GM18526 (cell line): ENCODE data around the gene GPR143.

ENCODE experiments used
- POLR2A ChIP-seq: IDR thresholded peaks from 3 replicates; pipeline ENCODE4 v1.6.1; 2011; ENCODE audit not compliant: insufficient read length; ENCODE audit errors: extremely low read depth

GPR143 gene

GRCh38 chrX:9784332-9784731, 18.7 kb upstream of the GPR143 start:
- no peak for TF ChIP-seq POLR2A

DNA sequence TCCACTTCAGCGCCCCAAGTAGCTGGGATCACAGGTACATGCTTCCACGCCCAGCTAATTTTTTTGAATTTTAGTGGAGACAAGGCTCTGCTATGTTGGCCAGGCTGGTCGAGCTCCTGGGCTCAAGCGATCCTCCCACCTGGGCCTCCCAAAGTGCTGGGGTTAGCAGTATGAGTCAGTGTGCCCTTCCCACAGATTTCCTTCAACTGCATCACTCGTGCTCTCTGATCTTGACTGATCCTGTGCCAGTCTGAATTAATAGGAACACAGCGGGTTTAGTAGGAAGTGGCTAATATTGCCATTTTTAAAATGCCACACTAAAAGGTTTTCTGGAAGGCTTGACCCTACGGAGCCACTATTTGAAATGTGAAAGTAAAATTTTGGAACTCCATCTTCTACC, 16.3 kb upstream of the GPR143 start:
- TF ChIP-seq POLR2A, result no peak

DNA sequence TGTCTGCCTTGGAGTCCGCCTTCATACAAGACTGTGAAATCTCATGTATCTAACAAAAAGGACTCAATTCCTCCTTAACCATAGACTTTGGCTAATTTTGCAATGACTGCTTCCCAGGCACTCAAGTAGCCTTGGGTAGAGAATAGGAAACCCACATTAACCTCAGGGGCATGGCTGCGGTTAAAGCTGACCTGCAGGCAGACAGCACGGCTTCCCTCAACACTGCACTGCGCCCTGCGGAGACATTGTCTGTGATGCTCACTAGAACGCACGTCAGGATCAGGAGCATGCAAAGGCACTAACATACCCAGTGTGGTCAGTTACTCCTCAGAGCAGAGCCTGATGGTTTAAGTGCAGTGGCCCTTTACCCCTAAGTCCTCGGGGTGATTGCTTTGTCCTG, 10.3 kb upstream of the GPR143 start:
- no peak for TF ChIP-seq POLR2A

DNA sequence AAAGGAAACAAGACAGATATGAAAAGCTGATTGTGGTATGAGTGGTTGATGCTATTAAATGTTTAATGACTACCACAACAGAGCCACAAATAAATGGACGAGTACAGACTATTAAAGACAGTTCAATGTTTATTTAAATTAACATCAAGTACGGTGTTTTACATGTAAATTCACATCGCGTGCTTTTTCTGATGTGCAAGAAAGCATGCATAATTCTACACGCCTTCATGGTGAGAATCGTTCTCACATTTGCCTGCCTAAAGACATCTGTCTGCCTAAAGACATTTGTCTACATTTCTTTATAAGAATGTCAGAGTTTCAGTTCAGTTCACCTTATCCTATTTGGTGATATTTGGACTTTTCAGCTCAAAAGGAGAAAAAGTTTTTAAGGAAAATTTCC, 7.3 kb upstream of the GPR143 start:
- TF ChIP-seq POLR2A, result no peak

DNA sequence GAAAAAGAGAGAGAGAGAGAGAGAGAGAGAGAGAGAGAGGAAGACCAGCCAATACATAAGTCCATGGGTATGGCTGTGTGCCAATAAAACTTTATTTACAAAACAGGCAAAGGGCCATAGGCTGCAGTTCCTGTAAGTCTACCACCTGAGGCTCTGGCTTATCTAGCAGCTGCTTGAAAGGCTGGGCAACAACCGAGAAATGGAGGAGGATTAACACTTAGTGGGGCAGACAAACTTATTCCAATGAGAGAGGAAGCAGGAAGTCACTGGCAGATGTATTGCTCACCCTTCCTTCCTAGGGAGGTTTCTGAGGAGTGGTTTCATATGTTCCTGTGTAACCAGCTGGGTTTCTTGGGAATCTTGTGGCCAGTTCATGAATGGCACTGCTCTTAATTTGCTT, 4.7 kb upstream of the GPR143 start:
- TF ChIP-seq POLR2A, result no peak

DNA sequence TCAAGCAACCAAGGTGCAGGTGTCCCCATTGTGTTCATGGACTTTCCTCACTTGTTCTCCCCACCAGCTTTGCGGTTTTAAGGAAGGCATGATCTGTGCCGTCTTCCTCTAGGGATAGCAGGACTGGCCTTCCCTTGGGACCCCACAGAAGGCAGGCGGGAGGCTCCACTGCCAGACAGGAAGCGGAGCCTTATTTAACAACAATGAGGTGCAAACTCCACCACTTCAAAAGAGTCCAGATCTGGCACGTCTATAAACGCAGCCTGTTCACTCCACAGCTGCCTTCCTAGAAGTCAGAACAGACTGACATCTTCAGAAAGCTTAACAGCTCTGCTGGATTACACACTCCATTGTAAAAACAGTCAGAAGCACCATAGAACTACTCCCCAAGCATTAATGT, 1.7 kb upstream of the GPR143 start:
- TF ChIP-seq POLR2A, result no peak

DNA sequence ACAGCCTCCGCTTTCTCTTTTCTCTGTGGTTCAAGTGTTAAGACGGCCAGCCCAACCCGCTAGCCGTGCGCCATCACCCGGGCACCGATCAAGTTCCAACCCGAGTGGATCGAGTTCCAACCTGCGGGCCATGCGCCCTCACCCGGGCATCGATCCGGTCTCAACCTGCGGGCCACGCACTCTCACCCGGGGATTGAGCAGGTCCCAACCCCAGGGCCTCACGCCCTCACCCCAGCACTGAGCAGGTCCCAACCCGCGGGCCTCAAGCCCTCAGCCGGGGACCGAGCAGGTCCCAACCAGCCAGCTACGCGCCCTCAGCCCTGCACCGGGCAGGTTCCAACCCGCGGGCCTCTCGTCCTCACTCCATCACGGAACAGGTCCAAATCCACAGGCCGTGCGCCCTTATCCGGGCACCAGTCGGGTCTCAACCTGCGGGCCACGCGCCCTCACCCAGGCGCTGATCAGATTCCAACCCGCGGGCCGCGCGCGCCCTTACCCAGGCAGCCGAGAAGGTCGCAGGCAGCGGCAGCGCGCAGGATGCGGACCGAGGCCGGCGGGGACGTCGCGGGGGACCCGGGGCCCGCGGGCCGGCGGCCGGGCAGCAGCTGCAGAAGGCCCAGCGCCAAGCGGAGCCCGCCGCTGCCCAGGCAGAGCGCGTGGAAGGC, 443 bp downstream of the GPR143 start:
- TF ChIP-seq POLR2A, result no peak

DNA sequence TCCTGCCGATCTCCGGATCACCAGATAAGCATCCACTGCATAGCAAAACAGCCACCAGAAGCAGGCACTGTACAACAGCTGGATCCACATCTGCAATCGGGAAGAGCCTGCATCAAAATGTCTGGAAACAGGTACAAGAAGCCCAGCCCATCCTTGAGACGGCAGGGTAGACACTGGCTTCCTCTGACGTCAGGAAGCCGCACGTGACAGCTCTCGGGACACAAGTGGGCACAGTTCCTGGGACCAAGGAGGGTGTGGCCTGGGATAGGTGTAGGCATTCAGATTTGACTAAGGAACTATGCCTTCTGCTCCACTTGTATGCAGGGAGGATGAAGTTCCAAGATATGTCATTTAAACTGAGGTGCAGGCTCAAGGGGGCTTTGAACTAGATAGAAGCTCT, 6.3 kb downstream of the GPR143 start:
- TF ChIP-seq POLR2A, result no peak

GRCh38 chrX:9758021-9758638, 7.5 kb downstream of the GPR143 start:
- TF ChIP-seq POLR2A, result no peak

DNA sequence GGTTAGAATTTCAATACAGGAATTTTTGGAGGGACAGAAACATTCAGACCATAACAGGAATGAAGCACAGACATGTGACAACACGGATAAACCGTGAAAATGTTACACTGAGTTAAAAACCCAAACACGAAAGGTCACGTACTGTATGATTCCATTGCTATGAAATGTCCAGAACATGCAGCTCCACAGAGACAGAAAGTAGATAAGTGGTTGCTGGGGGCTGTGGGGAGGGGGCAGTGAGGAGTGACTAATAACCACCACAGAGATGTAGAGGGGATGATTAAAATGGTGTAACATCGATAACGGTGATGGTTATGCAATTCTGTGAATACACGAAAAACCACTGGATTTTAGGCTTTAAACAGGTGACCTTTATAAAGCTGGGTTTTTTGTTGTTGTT, 8.3 kb downstream of the GPR143 start:
- no peak for TF ChIP-seq POLR2A

GRCh38 chrX:9749146-9749692, 16.4 kb downstream of the GPR143 start:
- no peak for TF ChIP-seq POLR2A

DNA sequence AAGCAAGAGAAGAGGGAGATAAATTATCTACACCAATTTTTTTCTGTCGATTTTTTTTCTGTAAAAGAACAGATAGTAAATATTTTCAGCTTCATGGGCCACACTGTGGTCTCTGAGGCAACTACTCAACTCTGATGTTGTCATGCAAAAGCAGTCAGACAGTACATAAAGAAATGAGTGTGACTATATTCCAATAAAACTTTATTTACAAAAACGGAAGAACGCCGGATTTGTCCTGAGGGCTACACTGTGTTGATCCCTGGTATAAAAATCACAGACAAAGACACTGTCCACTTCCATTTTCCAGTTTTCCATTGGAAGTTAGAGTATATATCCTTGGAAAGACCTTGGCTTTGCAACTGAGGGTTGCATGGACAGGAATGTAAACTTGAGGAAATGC, 18.0 kb downstream of the GPR143 start:
- TF ChIP-seq POLR2A, result no peak

DNA sequence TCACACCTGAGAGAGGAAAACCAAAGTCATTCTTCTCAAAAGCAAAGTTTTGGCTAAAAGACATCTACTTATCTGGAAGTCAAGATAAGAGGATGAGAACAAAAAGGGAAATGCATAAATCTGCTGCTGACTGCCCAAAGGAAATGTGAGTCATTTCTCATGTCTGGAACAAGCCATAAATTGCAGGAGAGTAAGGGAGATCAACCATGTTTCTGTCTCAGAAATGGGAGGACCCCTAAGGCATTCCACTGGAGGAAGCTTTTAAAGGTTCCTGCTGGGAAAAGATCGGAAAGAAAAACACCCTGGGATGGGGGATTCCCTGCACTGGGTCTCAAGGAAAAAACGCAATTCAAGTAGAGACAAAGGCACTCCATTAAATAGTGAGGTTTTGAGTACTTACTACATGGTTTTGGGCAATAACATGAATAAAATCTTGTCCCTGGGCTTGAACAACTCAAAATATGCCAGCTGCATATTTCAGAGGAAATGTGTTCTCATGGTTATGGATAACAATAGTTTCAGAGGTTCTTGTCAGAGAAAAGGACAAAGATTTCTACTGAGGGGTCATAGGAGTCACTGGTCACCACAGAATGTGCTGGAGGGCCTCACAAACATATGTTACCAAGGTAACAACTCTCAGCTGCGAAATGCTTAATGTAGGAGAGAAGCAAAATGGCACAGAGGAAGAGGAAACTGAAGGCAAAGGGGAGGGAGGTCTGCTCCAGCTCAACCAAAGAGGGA, 19.3 kb downstream of the GPR143 start:
- TF ChIP-seq POLR2A, result no peak

DNA sequence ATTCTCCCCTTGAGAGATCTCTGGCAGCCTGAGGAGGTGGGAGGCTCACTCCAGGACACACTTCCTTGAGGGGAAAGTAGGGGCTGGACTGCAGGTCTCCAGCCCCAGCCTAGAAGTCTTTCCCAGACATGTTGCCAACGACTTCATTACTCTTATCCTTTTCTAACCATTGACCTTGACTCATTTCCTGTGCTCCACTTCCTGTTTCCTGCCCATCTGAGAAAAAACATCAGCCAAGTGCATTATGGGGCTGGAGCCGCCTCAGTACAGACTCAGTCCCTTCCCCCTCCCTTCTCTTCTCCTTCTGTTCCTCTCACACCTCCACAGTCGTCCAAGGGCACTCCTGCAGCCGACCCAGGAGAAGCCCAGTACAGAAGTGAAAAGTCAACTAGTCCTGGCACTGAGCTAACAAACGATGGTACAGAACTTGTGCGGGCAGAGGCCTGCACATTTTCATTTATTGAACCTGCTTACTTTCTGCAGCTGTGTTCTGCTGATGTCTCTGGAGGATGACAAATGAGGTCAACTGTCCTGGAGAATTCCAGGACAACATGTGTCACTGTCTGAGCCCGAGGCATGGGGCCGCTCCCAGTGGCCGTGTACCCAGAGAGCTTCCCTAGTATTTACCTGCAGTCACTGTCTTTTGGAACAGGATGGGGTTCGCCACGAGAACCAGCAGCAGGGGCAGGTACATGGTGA, 20.1 kb downstream of the GPR143 start:
- no peak for TF ChIP-seq POLR2A

- TF ChIP-seq POLR2A, result no peak
Observed at GRCh38 chrX:9739130-9739529, 26.5 kb downstream of the GPR143 start.

DNA sequence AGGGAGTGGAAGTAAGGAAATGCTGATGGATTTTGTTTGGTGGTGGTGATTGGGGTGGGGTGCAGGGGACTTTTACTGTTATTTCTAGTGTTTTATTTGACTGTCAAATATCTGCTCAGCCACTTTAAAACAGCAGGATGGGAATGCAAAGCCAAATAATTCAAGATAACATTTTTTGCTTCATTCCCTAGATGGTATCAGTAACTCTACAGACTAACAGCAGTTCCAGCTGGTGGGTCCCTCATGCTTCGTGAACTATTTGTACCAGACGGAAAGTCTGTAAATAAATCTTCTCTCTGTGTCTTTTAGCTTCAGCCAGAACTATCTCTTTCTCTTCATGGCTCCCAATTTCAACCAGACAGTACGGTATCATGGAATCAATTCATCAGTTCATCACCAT, 27.5 kb downstream of the GPR143 start:
- TF ChIP-seq POLR2A, result no peak

GRCh38 chrX:9737363-9737762, 28.3 kb downstream of the GPR143 start:
- TF ChIP-seq POLR2A, result no peak
